Measurements from ENCODE around the gene EIF4A3.

DNA sequence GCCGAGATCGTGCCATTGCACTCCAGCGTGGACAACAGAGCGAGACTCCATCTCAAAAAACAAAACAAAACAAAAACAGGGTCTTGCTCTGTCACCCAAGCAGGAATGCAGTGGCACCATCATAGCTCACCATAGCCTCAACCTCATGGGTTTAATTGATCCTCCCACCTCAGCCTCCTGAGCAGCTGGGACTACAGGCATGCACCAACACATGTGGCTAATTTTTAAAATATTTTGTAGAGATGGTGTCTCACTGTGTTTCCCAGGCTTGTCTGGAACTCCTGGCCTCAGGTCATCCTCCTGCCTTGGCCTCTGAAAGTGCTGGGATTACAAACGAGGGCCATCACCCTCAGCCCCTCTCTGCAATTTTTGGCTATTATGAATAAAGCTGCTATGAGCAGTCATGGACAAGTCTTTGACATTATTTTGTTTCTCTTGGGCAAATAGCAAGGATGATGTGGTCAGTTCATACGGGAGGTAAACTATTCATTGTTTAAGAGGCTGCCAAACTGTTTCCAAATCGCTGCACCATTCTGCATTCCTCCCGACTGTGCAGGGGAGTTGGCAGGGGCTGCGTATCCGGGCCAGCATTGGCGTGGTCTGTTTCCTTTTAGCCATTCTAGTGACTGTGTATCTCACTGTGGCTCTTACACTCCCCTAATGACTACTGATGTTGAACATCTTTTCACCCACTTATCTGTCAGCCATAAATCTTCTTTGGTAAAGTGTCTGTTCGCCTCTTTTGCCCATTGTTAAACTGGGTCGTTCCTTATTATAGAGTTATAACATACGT, 21.1 kb downstream of the EIF4A3 start:
- TF ChIP-seq SMC3 (IDR thresholded peaks at IDR 0.05; ENCODE audit: low read depth, low read length) = no peak
- TF ChIP-seq FOSL2 (IDR thresholded peaks at IDR 0.05; ENCODE audit: borderline replicate concordance, low read depth) = no peak
- no peak for TF ChIP-seq POLR2AphosphoS5 (IDR thresholded peaks at IDR 0.05; ENCODE audit: low read depth, low read length)
- TF ChIP-seq, protein P1, sequence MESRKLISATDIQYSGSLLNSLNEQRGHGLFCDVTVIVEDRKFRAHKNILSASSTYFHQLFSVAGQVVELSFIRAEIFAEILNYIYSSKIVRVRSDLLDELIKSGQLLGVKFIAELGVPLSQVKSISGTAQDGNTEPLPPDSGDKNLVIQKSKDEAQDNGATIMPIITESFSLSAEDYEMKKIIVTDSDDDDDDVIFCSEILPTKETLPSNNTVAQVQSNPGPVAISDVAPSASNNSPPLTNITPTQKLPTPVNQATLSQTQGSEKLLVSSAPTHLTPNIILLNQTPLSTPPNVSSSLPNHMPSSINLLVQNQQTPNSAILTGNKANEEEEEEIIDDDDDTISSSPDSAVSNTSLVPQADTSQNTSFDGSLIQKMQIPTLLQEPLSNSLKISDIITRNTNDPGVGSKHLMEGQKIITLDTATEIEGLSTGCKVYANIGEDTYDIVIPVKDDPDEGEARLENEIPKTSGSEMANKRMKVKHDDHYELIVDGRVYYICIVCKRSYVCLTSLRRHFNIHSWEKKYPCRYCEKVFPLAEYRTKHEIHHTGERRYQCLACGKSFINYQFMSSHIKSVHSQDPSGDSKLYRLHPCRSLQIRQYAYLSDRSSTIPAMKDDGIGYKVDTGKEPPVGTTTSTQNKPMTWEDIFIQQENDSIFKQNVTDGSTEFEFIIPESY (IDR thresholded peaks at IDR 0.05; ENCODE audit: borderline replicate concordance, low read depth) = no peak
- TF ChIP-seq, protein P2, sequence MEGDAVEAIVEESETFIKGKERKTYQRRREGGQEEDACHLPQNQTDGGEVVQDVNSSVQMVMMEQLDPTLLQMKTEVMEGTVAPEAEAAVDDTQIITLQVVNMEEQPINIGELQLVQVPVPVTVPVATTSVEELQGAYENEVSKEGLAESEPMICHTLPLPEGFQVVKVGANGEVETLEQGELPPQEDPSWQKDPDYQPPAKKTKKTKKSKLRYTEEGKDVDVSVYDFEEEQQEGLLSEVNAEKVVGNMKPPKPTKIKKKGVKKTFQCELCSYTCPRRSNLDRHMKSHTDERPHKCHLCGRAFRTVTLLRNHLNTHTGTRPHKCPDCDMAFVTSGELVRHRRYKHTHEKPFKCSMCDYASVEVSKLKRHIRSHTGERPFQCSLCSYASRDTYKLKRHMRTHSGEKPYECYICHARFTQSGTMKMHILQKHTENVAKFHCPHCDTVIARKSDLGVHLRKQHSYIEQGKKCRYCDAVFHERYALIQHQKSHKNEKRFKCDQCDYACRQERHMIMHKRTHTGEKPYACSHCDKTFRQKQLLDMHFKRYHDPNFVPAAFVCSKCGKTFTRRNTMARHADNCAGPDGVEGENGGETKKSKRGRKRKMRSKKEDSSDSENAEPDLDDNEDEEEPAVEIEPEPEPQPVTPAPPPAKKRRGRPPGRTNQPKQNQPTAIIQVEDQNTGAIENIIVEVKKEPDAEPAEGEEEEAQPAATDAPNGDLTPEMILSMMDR (IDR thresholded peaks at IDR 0.05) = no peak
- no peak for TF ChIP-seq FOXM1 (IDR thresholded peaks at IDR 0.05; ENCODE audit: low read depth)
